ENCODE data around the gene PHC2. TPM values are rescaled to one million over a fixed set of nuclear protein-coding genes. Genes with fewer than 3 reads are reported as not detected.

The PHC2 gene
- total and polyA plus RNA-seq, 2 experiments from 2014 or later: 77.5 to 121 TPM

DNA sequence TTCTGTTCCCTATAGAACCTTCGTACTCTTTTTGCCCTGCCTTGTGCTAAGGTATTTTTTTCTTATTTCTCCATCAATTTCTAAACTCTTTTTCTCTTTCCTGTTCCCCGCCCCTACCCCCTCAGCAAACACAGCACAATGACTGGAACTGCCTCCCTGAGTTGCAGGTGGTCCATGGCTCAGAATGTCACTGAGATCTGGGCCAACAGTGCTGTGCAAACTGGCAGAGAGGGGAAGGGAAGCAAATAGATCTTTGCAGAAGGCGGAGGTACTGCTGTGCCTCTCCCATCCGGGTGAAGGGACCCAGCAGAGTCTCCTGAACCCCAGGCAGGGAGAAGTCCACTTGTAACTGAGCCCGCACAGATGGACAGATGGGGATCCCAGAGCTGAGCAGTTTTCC, 77.4 kb downstream of the PHC2 start:
- H3K4me3 ChIP-seq: no peak overlapping the region
- DNase-seq (ENCODE audit: low spot score): no peak
- H2AFZ ChIP-seq: no peak overlapping the region
- H3K79me2 ChIP-seq: peaks cover 11% of the 10 kb centered on the region
- no peak overlapping the region for H3K27ac ChIP-seq
- no peaks in the 10 kb centered on the region for H3K36me3 ChIP-seq (replicated peaks; ENCODE audit: insufficient read depth, low read depth)
- H3K4me1 ChIP-seq (ENCODE audit: insufficient read depth): peaks cover 8% of the 10 kb centered on the region
- H3K9me3 ChIP-seq (ENCODE audit: low read depth): no peaks in the 10 kb centered on the region
- peaks cover 5% of the 10 kb centered on the region for H4K20me1 ChIP-seq (ENCODE audit: insufficient read depth, poor library complexity, severe bottlenecking)
- no peaks in the 10 kb centered on the region for H3K9me2 ChIP-seq (replicated peaks; ENCODE audit: insufficient read depth)
- no peak for TF ChIP-seq EZH2phosphoT487 (IDR thresholded peaks at IDR 0.05; ENCODE audit: low read depth, severe bottlenecking, unreplicated experiment)
- no peak for TF ChIP-seq EZH2 (IDR thresholded peaks at IDR 0.05; ENCODE audit: borderline replicate concordance)
- TF ChIP-seq, protein P1, sequence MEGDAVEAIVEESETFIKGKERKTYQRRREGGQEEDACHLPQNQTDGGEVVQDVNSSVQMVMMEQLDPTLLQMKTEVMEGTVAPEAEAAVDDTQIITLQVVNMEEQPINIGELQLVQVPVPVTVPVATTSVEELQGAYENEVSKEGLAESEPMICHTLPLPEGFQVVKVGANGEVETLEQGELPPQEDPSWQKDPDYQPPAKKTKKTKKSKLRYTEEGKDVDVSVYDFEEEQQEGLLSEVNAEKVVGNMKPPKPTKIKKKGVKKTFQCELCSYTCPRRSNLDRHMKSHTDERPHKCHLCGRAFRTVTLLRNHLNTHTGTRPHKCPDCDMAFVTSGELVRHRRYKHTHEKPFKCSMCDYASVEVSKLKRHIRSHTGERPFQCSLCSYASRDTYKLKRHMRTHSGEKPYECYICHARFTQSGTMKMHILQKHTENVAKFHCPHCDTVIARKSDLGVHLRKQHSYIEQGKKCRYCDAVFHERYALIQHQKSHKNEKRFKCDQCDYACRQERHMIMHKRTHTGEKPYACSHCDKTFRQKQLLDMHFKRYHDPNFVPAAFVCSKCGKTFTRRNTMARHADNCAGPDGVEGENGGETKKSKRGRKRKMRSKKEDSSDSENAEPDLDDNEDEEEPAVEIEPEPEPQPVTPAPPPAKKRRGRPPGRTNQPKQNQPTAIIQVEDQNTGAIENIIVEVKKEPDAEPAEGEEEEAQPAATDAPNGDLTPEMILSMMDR (IDR thresholded peaks at IDR 0.05; ENCODE audit: poor library complexity): no peak
- H3K27me3 ChIP-seq: no peaks in the 10 kb centered on the region
- H3K4me2 ChIP-seq: no peak overlapping the region
- 85% methylated on average over 5 of the region's 5 CpGs for WGBS (ENCODE audit: low lambda C conversion rate, missing lambda C conversion rate)

DNA sequence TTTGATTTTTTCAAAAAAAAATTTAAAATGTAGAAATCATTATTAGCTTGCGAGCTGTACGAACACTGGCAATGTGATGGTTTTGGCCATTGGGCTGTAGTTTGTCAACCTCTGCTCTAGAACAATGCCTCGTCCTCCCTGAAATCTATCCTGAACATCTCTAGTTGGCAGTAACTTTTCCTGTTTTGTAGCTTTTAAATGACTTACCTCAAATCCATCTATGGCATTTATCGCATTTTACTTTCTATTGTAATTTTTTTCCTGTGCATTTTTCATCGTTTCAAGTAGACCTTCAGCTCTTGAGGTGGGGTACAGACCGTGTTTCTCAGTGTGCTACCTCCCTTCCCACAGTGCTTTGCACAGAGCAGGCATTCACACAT, 79.6 kb downstream of the PHC2 start:
- WGBS (ENCODE audit: low lambda C conversion rate, missing lambda C conversion rate): 87% methylated on average over 6 of the region's 6 CpGs
- H3K79me2 ChIP-seq: peaks cover 34% of the 10 kb centered on the region
- no peaks in the 10 kb centered on the region for H3K9me3 ChIP-seq (ENCODE audit: low read depth)
- no peak overlapping the region for H3K4me3 ChIP-seq
- H3K27ac ChIP-seq: no peak overlapping the region
- no peak for DNase-seq (ENCODE audit: low spot score)
- H3K4me1 ChIP-seq (ENCODE audit: insufficient read depth): peaks cover 26% of the 10 kb centered on the region
- H4K20me1 ChIP-seq (ENCODE audit: insufficient read depth, poor library complexity, severe bottlenecking): peaks cover 20% of the 10 kb centered on the region
- no peaks in the 10 kb centered on the region for H3K9me2 ChIP-seq (replicated peaks; ENCODE audit: insufficient read depth)
- TF ChIP-seq, protein P1 (IDR thresholded peaks at IDR 0.05; ENCODE audit: poor library complexity): no peak
- no peak for TF ChIP-seq EZH2 (IDR thresholded peaks at IDR 0.05; ENCODE audit: borderline replicate concordance)
- TF ChIP-seq EZH2phosphoT487 (IDR thresholded peaks at IDR 0.05; ENCODE audit: low read depth, severe bottlenecking, unreplicated experiment): no peak
- H3K4me2 ChIP-seq: peak overlapping the region; percentile 97
- H2AFZ ChIP-seq: no peak overlapping the region
- H3K27me3 ChIP-seq: no peaks in the 10 kb centered on the region
- H3K36me3 ChIP-seq (replicated peaks; ENCODE audit: insufficient read depth, low read depth): no peaks in the 10 kb centered on the region

DNA sequence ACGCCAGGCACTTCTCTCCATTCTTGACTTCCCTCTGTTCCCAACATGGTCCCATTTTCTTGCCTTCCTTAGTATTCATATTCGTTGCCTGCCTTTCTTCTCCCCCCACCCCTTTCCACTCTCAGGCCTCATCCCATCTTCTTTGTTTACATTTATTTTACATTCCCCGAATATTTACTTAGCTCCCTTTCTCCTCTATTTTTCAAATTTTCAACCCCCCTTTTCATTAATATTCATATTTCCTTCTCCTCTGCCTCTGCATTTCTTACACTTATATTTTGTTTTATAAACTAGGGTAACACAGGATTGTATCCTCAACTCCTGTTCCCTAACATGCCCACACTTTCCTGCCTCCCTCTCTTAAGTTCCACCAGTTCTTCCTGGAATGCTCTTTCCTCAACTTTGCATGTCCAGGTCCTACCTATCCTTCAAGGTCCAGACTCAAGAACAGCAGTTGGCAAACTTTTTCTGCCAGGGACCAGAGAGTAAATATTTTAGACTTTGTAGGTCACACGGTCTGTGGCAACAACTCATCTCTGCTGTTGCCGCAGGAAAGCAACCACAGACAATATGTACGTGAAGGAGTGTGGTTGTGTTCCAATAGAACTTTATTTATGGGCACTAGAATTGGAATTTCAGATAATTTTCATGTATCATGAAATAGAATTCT, 80.1 kb downstream of the PHC2 start:
- Histone ChIP-seq H3K4me3 (peak overlapping the region; percentile 80), H3K79me2 (peaks cover 39% of the 10 kb centered on the region), H4K20me1 (ENCODE audit: insufficient read depth, poor library complexity, severe bottlenecking) (peaks cover 26% of the 10 kb centered on the region), H3K9me3 (ENCODE audit: low read depth) (no peaks in the 10 kb centered on the region), H3K9me2 (replicated peaks; ENCODE audit: insufficient read depth) (no peaks in the 10 kb centered on the region), H3K4me1 (ENCODE audit: insufficient read depth) (peaks cover 31% of the 10 kb centered on the region), H3K27ac (peak overlapping the region; percentile 96), H3K4me2 (peak overlapping the region; percentile 97), H3K27me3 (no peaks in the 10 kb centered on the region), H2AFZ (peak overlapping the region; percentile 95), H3K36me3 (replicated peaks; ENCODE audit: insufficient read depth, low read depth) (no peaks in the 10 kb centered on the region)
- 40% methylated on average over 6 of the region's 6 CpGs for WGBS (ENCODE audit: low lambda C conversion rate, missing lambda C conversion rate)
- no peak for DNase-seq (ENCODE audit: low spot score)
- TF ChIP-seq EZH2phosphoT487 (IDR thresholded peaks at IDR 0.05; ENCODE audit: low read depth, severe bottlenecking, unreplicated experiment) (no peak), EZH2 (IDR thresholded peaks at IDR 0.05; ENCODE audit: borderline replicate concordance) (no peak)
- TF ChIP-seq, protein P1 (IDR thresholded peaks at IDR 0.05; ENCODE audit: poor library complexity): no peak
